ENCODE results near the gene SMARCA2.
"Not testable (repeated sequence)": the region's sequence is repeated elsewhere in the genome, so short reads cannot be mapped to it uniquely, and the experiment has no call there.

SMARCA2 gene

GRCh38 chr9:2106666-2107065 is 91.5 kb downstream of the SMARCA2 start:
- DNase-seq: no peak

GRCh38 chr9:2107906-2108451 is 92.8 kb downstream of the SMARCA2 start:
- no peak for DNase-seq

- no peak for DNase-seq
These were observed 94.0 kb downstream of the SMARCA2 start for GRCh38 chr9:2109069-2109650.

- no peak for DNase-seq
These were observed 94.9 kb downstream of the SMARCA2 start for GRCh38 chr9:2110036-2110435.

GRCh38 chr9:2116073-2116472 is 100.9 kb downstream of the SMARCA2 start:
- DNase-seq: no peak

- DNase-seq: no peak
These were observed 102.4 kb downstream of the SMARCA2 start for GRCh38 chr9:2117527-2117926.

GRCh38 chr9:2119566-2119965 is 104.4 kb downstream of the SMARCA2 start:
- DNase-seq: no peak

- DNase-seq: no peak
These were observed 106.0 kb downstream of the SMARCA2 start for GRCh38 chr9:2120926-2121689.

- DNase-seq: no peak
These were observed 107.2 kb downstream of the SMARCA2 start for GRCh38 chr9:2122299-2122698.

- no peak for DNase-seq
These were observed 110.8 kb downstream of the SMARCA2 start for GRCh38 chr9:2125906-2126305.

- no peak for DNase-seq
These were observed 111.2 kb downstream of the SMARCA2 start for GRCh38 chr9:2126331-2126803.

GRCh38 chr9:2127486-2127885 is 112.3 kb downstream of the SMARCA2 start:
- DNase-seq: no peak

GRCh38 chr9:2128141-2128540 is 113.0 kb downstream of the SMARCA2 start:
- no peak for DNase-seq

GRCh38 chr9:2128618-2129017 is 113.5 kb downstream of the SMARCA2 start:
- no peak for DNase-seq

- DNase-seq: no peak
These were observed 115.8 kb downstream of the SMARCA2 start for GRCh38 chr9:2130941-2131340.

- no peak for DNase-seq
These were observed 117.4 kb downstream of the SMARCA2 start for GRCh38 chr9:2132484-2133082.

- DNase-seq: no peak
These were observed 119.2 kb downstream of the SMARCA2 start for GRCh38 chr9:2134391-2134790.

GRCh38 chr9:2138646-2139045 is 123.5 kb downstream of the SMARCA2 start:
- no peak for DNase-seq

GRCh38 chr9:2140600-2141223 is 125.6 kb downstream of the SMARCA2 start:
- no peak for DNase-seq

GRCh38 chr9:2142212-2142611 is 127.1 kb downstream of the SMARCA2 start:
- no peak for DNase-seq

GRCh38 chr9:2144619-2145018 is 129.5 kb downstream of the SMARCA2 start:
- DNase-seq: no peak

- no peak for DNase-seq
These were observed 130.6 kb downstream of the SMARCA2 start for GRCh38 chr9:2145746-2146145.

- not testable (repeated sequence) for DNase-seq
These were observed 131.6 kb downstream of the SMARCA2 start for GRCh38 chr9:2146700-2147099.

All from NCI-H1930 (cell line).